Right cardiac atrium (tissue), 5 donors: Measurements from ENCODE around the gene SLC6A17. TPM values are rescaled to one million over a fixed set of nuclear protein-coding genes. Genes with fewer than 3 reads are reported as not detected.

Experiments used
- ATAC-seq, 2 donors: fragments of 200-7000 bp; cut with Tn5 transposase; one replicate each; pipeline versions ENCODE4 v1.8.0 to v1.9.1; 2020; ENCODE audit warnings: moderate library complexity in 2 of 2, mild to moderate bottlenecking in 1 of 2
- DNase-seq, 3 donors: peaks; one replicate each; pipeline ENCODE4 v3.0.0-alpha.2; 2020
- H3K27ac ChIP-seq: one replicate; pipeline ENCODE4 v1.5.1; 2013; ENCODE audit warnings: mild to moderate bottlenecking, low read length, control low read depth, moderate library complexity
- H3K27me3 ChIP-seq: one replicate; pipeline ENCODE4 v1.6.1; 2013; ENCODE audit not compliant: control insufficient read depth, insufficient read depth
- H3K4me1 ChIP-seq: one replicate; pipeline ENCODE4 v1.6.1; 2013; ENCODE audit warnings: low read length; ENCODE audit not compliant: control insufficient read depth, insufficient read depth
- H3K4me3 ChIP-seq: one replicate; pipeline ENCODE4 v1.5.1; 2013; ENCODE audit warnings: low read length, control low read depth
- H3K9me3 ChIP-seq: one replicate; pipeline ENCODE4 v1.6.1; 2013; ENCODE audit warnings: low read length; ENCODE audit not compliant: control insufficient read depth
- WGBS: extraction: QIAGEN DNeasy Blood & Tissue Kit; methylation state at CpG from one replicate; pipeline ENCODE4 v1.1.7; 2013; 5-methylcytosine and 5-hydroxymethylcytosine counted together
- intact Hi-C, 4 donors: fragments of 100-400 bp; cut with DNase I; formaldehyde crosslinking; loops; one replicate each; pipeline versions ENCODE4 v1.11.0 to v1.14.0; 2022 to 2023
- polyA plus RNA-seq: library from polyadenylated mRNA; stranded (reverse); fragments of 200-250 nt; gene quantifications from one replicate; pipeline ENCODE4 v1.2.3, GENCODE V29; 2013
- total RNA-seq, 4 donors: library from RNA; stranded (reverse); fragmentation: NEBNext Ultra II Directional; extraction: Animal tissue kit (Norgen Biotek cat#: 25700); gene quantifications; one replicate each; pipeline ENCODE4 v1.2.1, GENCODE V29; 2021
- donor health status: healthy with polysubstance abuse.
- donor health status: DM: no; HTN: yes; CAD: no.
- donor health status: DM: no; HTN: no; CAD: no.
- donor health status: DM: no; HTN: yes; CAD: no; lungs with severe emphysema.
- donor health status: DM: yes; HTN: yes; CAD: no.

The SLC6A17 gene
- total and polyA plus RNA-seq, 5 donors = 0.02 to 0.06 TPM; not detected in 3

- WGBS = 70% methylated on average over 7 of the region's 7 CpGs
- ATAC-seq (no peak), DNase-seq (no peak)
- no peaks in the 10 kb centered on the region for H3K4me1 ChIP-seq
- H3K9me3 ChIP-seq = no peaks in the 10 kb centered on the region
- H3K27me3 ChIP-seq = no peaks in the 10 kb centered on the region
- intact Hi-C loops = no loop called here
- no peak overlapping the region for H3K4me3 ChIP-seq
- no peak overlapping the region for H3K27ac ChIP-seq
These were observed 31.5 kb upstream of the SLC6A17 start for GRCh38 chr1:110118636-110119396.

GRCh38 chr1:110119843-110120242 lies 30.5 kb upstream of the SLC6A17 start:
- H3K27ac ChIP-seq = no peak overlapping the region
- H3K27me3 ChIP-seq = no peaks in the 10 kb centered on the region
- intact Hi-C loops = no loop called here
- DNase-seq (no peak), ATAC-seq (no peak)
- H3K4me3 ChIP-seq = no peak overlapping the region
- no peaks in the 10 kb centered on the region for H3K9me3 ChIP-seq
- WGBS = 83% methylated on average over 3 of the region's 3 CpGs
- H3K4me1 ChIP-seq = no peaks in the 10 kb centered on the region

- Histone ChIP-seq H3K27ac (no peak overlapping the region), H3K4me1 (no peaks in the 10 kb centered on the region), H3K4me3 (no peak overlapping the region), H3K27me3 (no peaks in the 10 kb centered on the region), H3K9me3 (no peaks in the 10 kb centered on the region)
- WGBS = 65% methylated on average over 12 of the region's 12 CpGs
- intact Hi-C loops = no loop called here
- DNase-seq = no peak
- no peak for ATAC-seq
These were observed 29.2 kb upstream of the SLC6A17 start for GRCh38 chr1:110120960-110121561.

GRCh38 chr1:110123224-110123623 lies 27.1 kb upstream of the SLC6A17 start:
- ATAC-seq = no peak
- WGBS = 47% methylated on average over 3 of the region's 3 CpGs
- DNase-seq = no peak
- intact Hi-C loops = no loop called here
- Histone ChIP-seq H3K4me1 (no peaks in the 10 kb centered on the region), H3K27ac (no peak overlapping the region), H3K4me3 (no peak overlapping the region), H3K9me3 (no peaks in the 10 kb centered on the region), H3K27me3 (no peaks in the 10 kb centered on the region)

- H3K4me3 ChIP-seq = no peak overlapping the region
- intact Hi-C loops = no loop called here
- peaks cover 3% of the 10 kb centered on the region for H3K4me1 ChIP-seq
- H3K27ac ChIP-seq = no peak overlapping the region
- H3K9me3 ChIP-seq = no peaks in the 10 kb centered on the region
- WGBS = 95% methylated on average over 4 of the region's 4 CpGs
- ATAC-seq (no peak), DNase-seq (no peak)
- H3K27me3 ChIP-seq = no peaks in the 10 kb centered on the region
These were observed 24.5 kb upstream of the SLC6A17 start for GRCh38 chr1:110125810-110126209.

GRCh38 chr1:110130113-110130591 lies 20.1 kb upstream of the SLC6A17 start:
- Histone ChIP-seq H3K27me3 (no peaks in the 10 kb centered on the region), H3K4me3 (no peak overlapping the region), H3K9me3 (no peaks in the 10 kb centered on the region), H3K4me1 (peaks cover 3% of the 10 kb centered on the region), H3K27ac (no peak overlapping the region)
- 2% methylated on average over 31 of the region's 31 CpGs for WGBS
- intact Hi-C loops = no loop called here
- peak in 1 of 3 donors; percentile 57 for DNase-seq
- ATAC-seq = peak; percentile 28 to 40

- no peaks in the 10 kb centered on the region for H3K9me3 ChIP-seq
- intact Hi-C loops = no loop called here
- no peak overlapping the region for H3K27ac ChIP-seq
- H3K4me3 ChIP-seq = no peak overlapping the region
- peaks cover 3% of the 10 kb centered on the region for H3K4me1 ChIP-seq
- 68% methylated on average over 7 of the region's 7 CpGs for WGBS
- DNase-seq (no peak), ATAC-seq (no peak)
- no peaks in the 10 kb centered on the region for H3K27me3 ChIP-seq
These were observed 19.3 kb upstream of the SLC6A17 start for GRCh38 chr1:110130989-110131388.

GRCh38 chr1:110132682-110133081 lies 17.6 kb upstream of the SLC6A17 start:
- Histone ChIP-seq H3K4me1 (peaks cover 3% of the 10 kb centered on the region), H3K27me3 (no peaks in the 10 kb centered on the region), H3K9me3 (no peaks in the 10 kb centered on the region), H3K27ac (no peak overlapping the region), H3K4me3 (no peak overlapping the region)
- ATAC-seq (no peak), DNase-seq (no peak)
- intact Hi-C loops = no loop called here

- Histone ChIP-seq H3K4me3 (no peak overlapping the region), H3K27me3 (no peaks in the 10 kb centered on the region), H3K4me1 (peaks cover 3% of the 10 kb centered on the region), H3K27ac (no peak overlapping the region), H3K9me3 (no peaks in the 10 kb centered on the region)
- ATAC-seq (no peak), DNase-seq (no peak)
- WGBS = 80% methylated on average over 4 of the region's 4 CpGs
- intact Hi-C loops = no loop called here
These were observed 16.9 kb upstream of the SLC6A17 start for GRCh38 chr1:110133436-110133835.

GRCh38 chr1:110134050-110134595 lies 16.2 kb upstream of the SLC6A17 start:
- H3K4me3 ChIP-seq = no peak overlapping the region
- H3K27me3 ChIP-seq = no peaks in the 10 kb centered on the region
- ATAC-seq = no peak
- H3K4me1 ChIP-seq = peaks cover 3% of the 10 kb centered on the region
- H3K27ac ChIP-seq = no peak overlapping the region
- DNase-seq = no peak
- intact Hi-C loops = no loop called here
- no peaks in the 10 kb centered on the region for H3K9me3 ChIP-seq
- WGBS = 68% methylated on average over 11 of the region's 11 CpGs

GRCh38 chr1:110135246-110135645 lies 15.0 kb upstream of the SLC6A17 start:
- Histone ChIP-seq H3K9me3 (no peaks in the 10 kb centered on the region), H3K27me3 (no peaks in the 10 kb centered on the region), H3K4me1 (no peaks in the 10 kb centered on the region), H3K4me3 (no peak overlapping the region), H3K27ac (no peak overlapping the region)
- intact Hi-C loops = no loop called here
- DNase-seq = no peak
- WGBS = 41% methylated on average over 4 of the region's 4 CpGs
- no peak for ATAC-seq
